Stimulated activated memory B cell treated with anti-CD40 and anti-IgM and Interleukin-4, amounts not matched to agents 10 μg/mL and 1 μg/mL and 100 μg/mL, for 72 hours (primary cell): ENCODE results near the gene OXSR1.

Experiments used
- ATAC-seq: fragments of 150-1000 bp; cut with Tn5 transposase; 2 replicates; pipeline ENCODE4 v1.10.0; 2021
- H3K27ac Mint-ChIP-seq: one replicate; pipeline ENCODE4 v1.8.0; 2022; ENCODE audit warnings: mild to moderate bottlenecking, mixed read lengths
- H3K27me3 Mint-ChIP-seq: one replicate; pipeline ENCODE4 v1.8.0; 2022; ENCODE audit warnings: mixed read lengths
- H3K36me3 Mint-ChIP-seq: one replicate; pipeline ENCODE4 v1.8.0; 2022; ENCODE audit warnings: mixed read lengths
- H3K4me1 Mint-ChIP-seq: one replicate; pipeline ENCODE4 v1.8.0; 2022; ENCODE audit warnings: mixed read lengths
- H3K4me3 Mint-ChIP-seq: one replicate; pipeline ENCODE4 v1.8.0; 2022; ENCODE audit warnings: mild to moderate bottlenecking, moderate library complexity, mixed read lengths
- H3K9me3 Mint-ChIP-seq: one replicate; pipeline ENCODE4 v1.8.0; 2022; ENCODE audit warnings: mixed read lengths

OXSR1 gene

DNA sequence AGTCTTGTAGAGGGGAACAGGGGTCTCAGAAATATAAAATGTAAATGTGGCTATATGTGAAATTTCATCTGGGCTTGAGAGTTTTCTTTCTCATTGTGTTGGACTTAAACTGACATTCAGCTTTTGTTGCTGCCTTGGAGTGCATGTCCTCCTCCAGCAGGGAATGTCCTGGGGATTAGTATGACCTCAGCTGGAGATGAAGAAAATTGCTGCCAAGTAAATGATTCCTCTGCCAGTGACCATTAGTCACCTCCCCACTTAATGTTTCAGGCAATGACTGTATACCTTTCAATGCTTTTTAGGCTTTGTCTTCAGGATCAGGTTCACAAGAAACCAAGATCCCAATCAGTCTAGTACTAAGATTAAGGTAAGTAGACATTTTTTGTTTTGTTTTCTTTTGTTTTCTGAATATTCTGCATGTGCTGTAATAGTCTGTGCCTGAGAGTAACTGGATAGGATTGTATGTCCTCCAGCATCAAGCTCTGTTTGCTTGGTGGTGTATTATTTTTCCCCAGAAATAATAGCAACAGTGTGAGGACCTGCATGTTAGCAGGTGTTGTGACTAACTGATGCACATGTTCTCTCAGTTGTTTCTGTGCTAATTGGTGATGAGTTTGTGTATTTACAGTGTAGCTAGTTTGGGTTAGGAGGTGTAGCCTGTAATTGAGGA lies 82.2 kb downstream of the OXSR1 start:
- Mint-ChIP-seq H3K4me3 (no peak overlapping the region), H3K27me3 (no peaks in the 10 kb centered on the region), H3K9me3 (no peaks in the 10 kb centered on the region), H3K27ac (no peak overlapping the region), H3K36me3 (peaks cover 66% of the 10 kb centered on the region), H3K4me1 (no peaks in the 10 kb centered on the region)
- ATAC-seq: no peak

DNA sequence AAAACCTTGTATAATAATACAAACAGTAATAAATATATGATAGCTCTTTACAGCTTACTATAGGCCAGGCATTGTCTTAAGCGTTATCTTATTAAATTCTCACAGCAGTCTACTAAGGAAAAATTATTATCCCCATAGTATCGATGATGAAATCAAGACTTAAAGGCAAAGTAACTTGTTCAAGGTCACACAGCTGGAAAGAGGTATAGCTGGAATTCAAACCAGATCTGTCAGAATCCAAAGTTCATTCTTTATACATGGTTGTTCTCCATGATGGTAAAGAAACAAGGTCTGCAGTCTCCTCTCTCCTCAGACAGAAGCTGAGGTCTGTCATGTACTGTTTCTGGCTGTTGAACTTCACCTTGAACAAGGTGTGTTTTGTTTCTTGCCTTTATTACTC lies 84.9 kb downstream of the OXSR1 start:
- no peak overlapping the region for H3K27ac Mint-ChIP-seq
- H3K36me3 Mint-ChIP-seq: peaks cover 73% of the 10 kb centered on the region
- no peaks in the 10 kb centered on the region for H3K9me3 Mint-ChIP-seq
- H3K4me1 Mint-ChIP-seq: no peaks in the 10 kb centered on the region
- no peak overlapping the region for H3K4me3 Mint-ChIP-seq
- no peak for ATAC-seq
- H3K27me3 Mint-ChIP-seq: no peaks in the 10 kb centered on the region

DNA sequence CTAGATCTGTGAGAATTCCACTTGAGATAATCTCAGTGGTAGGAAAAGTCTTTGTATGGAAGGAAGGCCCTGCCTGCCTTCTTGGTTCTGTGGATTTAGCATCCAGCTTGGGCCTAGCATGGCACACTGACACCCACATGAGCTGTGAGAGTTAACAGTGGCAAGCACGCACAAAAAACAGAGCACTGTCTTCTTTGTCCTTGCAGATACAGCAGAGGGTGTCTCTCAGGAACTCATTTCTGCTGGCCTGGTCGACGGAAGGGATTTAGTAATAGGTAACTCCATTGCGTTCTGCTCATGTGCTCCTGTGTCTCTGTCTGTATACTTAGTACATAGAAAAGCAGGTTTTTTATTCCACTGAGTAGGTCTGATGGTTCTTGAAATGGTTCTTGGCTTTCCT lies 85.9 kb downstream of the OXSR1 start:
- peaks cover 72% of the 10 kb centered on the region for H3K36me3 Mint-ChIP-seq
- no peaks in the 10 kb centered on the region for H3K4me1 Mint-ChIP-seq
- H3K27ac Mint-ChIP-seq: no peak overlapping the region
- no peaks in the 10 kb centered on the region for H3K27me3 Mint-ChIP-seq
- H3K4me3 Mint-ChIP-seq: no peak overlapping the region
- H3K9me3 Mint-ChIP-seq: no peaks in the 10 kb centered on the region
- no peak for ATAC-seq

DNA sequence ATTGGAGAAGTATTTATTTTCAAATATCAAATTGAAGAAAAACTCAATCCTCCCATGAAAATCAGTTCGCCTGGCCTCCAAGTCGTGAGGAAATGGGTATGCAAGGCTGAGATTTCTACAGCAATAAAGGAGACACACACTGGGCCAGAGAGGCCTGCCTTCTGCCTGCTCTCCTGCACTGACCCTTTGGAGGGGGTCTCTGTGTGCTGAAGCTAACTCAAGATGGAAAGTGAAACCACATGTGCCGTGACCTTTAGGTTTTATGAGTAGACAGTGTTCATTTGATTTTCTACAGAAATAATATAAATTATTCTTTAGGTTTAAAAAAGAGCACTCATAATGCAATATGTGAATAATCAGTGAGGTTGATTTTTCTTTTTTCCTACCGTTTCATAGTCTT lies 88.4 kb downstream of the OXSR1 start:
- ATAC-seq: no peak
- Mint-ChIP-seq H3K36me3 (peaks cover 58% of the 10 kb centered on the region), H3K27ac (no peak overlapping the region), H3K9me3 (no peaks in the 10 kb centered on the region), H3K4me1 (peaks cover 6% of the 10 kb centered on the region), H3K27me3 (no peaks in the 10 kb centered on the region), H3K4me3 (no peak overlapping the region)

DNA sequence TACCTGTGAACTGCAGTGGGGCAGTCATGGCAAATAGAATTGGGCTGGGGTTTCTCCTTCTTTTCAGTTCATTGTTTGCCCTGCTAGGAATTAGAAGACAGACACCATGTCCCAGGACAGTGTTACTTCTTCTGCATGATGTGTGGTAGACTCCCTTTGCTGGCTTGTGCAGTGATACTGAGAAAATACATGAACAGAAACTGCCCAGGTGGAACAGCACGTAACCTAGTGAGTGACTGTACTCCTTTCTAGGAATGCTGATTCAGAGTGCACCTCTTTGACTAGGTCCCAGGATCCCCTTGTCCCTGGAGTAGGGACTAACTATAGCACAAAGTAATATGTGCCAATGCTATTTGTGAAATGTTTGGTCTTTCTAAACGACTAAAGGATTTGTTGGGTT lies 89.5 kb downstream of the OXSR1 start:
- no peaks in the 10 kb centered on the region for H3K9me3 Mint-ChIP-seq
- H3K4me3 Mint-ChIP-seq: no peak overlapping the region
- ATAC-seq: no peak
- H3K36me3 Mint-ChIP-seq: peaks cover 52% of the 10 kb centered on the region
- no peaks in the 10 kb centered on the region for H3K27me3 Mint-ChIP-seq
- H3K4me1 Mint-ChIP-seq: peaks cover 6% of the 10 kb centered on the region
- no peak overlapping the region for H3K27ac Mint-ChIP-seq

DNA sequence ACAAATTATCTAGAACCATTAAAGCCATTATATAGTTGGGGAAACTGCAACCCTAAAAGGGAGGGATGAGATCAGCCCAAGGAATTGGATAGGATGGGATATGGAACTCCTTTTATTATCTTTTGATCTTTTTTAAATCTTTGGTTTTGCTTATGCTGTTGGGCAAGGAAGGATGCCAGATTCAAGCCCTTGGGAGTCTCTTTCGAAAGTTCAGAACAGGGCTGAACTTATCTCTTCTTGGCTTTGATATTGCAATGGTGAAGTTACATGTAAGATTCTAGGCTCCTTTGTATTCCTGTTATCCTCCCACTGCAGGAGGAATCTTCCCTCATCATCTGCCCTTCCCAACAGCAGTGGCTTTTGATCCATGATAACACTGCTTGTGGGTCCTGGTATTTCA lies 90.3 kb downstream of the OXSR1 start:
- Mint-ChIP-seq H3K36me3 (peaks cover 57% of the 10 kb centered on the region), H3K4me3 (no peak overlapping the region), H3K27me3 (no peaks in the 10 kb centered on the region), H3K27ac (no peak overlapping the region), H3K9me3 (no peaks in the 10 kb centered on the region), H3K4me1 (peaks cover 6% of the 10 kb centered on the region)
- ATAC-seq: no peak

DNA sequence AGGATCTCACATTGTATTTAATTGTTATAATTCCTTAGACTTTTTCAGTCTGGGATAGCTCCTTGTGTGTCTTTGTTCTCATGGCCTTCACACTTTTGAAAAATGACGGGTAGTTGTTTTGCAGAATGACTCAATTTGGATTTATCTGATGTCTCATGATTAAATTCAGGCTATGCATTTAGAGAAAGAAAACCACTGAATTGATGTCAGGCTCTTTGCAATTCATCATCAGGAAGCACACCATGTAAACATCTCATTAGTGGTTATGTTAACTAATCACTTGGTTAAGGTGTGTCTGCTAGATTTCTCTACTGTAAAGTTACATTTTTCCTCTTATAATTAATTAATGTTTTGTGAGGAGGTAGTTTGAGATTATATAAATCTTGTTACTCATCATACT lies 92.2 kb downstream of the OXSR1 start:
- Mint-ChIP-seq H3K4me1 (peaks cover 6% of the 10 kb centered on the region), H3K4me3 (no peak overlapping the region), H3K36me3 (peaks cover 46% of the 10 kb centered on the region), H3K9me3 (no peaks in the 10 kb centered on the region), H3K27ac (no peak overlapping the region), H3K27me3 (no peaks in the 10 kb centered on the region)
- no peak for ATAC-seq

DNA sequence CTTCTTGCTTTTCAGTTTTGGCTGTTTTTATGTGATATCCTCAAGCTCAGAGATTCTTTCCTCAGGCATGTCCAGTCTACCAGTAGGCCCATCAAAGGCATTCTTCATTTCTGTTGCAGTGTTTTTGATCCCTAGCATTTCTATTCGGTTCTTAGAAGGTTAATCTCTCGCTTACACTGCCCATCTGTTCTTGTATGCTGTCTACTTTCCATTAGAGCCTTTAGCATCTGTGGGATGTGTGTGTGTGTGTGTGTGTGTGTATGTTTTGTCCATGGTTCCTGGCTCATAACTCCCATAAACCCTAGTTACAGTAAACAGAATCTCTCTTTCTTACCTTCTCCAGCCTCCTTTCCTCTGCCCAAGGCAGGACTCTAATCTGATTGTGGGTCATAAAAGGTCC lies 95.1 kb downstream of the OXSR1 start:
- Mint-ChIP-seq H3K4me1 (peaks cover 6% of the 10 kb centered on the region), H3K27me3 (no peaks in the 10 kb centered on the region), H3K9me3 (no peaks in the 10 kb centered on the region), H3K27ac (no peak overlapping the region), H3K4me3 (no peak overlapping the region), H3K36me3 (peaks cover 18% of the 10 kb centered on the region)
- no peak for ATAC-seq

DNA sequence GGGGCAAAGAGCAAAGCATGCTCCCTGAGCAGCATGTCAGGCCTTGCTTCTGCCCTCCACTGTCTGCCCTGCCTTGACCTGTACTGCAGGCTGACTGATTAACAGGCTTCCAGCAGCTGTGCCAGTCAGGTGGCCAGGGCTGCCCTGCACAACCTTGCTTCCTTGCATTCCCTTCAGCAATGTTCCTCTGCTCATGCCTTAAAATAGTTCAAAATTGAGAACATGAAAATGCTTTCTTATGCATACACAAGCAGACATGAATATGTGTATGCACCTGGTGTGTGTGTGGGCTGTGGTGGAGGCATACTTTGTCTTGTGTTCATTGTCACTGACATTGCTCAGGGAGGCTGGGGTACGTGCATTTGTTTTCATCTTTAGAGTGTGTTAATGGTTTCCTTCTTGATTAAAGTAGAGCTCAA lies 99.0 kb downstream of the OXSR1 start:
- no peaks in the 10 kb centered on the region for H3K9me3 Mint-ChIP-seq
- no peak for ATAC-seq
- no peak overlapping the region for H3K4me3 Mint-ChIP-seq
- no peak overlapping the region for H3K27ac Mint-ChIP-seq
- H3K36me3 Mint-ChIP-seq: peaks cover 20% of the 10 kb centered on the region
- H3K4me1 Mint-ChIP-seq: peaks cover 19% of the 10 kb centered on the region
- no peaks in the 10 kb centered on the region for H3K27me3 Mint-ChIP-seq

DNA sequence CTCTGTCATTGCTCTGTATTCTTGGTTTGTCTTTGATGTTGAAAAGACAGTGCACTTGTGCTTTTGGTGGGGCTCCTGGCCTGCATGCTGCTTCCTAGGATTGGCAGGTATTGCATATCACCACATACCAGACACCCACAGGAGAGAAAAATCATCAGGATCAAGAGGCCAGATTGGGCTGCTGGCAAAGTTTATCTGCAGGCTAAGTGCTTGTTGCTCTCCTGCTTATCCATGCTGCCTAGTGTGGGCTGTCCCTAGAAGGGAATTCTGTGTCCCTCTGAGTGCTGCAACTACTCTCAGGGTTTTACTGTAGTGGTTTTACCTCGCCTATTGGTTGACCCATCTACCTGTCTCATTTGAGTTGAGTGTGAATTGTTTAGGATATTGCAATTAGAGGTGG lies 99.4 kb downstream of the OXSR1 start:
- Mint-ChIP-seq H3K27ac (no peak overlapping the region), H3K27me3 (no peaks in the 10 kb centered on the region)
- ATAC-seq: no peak

DNA sequence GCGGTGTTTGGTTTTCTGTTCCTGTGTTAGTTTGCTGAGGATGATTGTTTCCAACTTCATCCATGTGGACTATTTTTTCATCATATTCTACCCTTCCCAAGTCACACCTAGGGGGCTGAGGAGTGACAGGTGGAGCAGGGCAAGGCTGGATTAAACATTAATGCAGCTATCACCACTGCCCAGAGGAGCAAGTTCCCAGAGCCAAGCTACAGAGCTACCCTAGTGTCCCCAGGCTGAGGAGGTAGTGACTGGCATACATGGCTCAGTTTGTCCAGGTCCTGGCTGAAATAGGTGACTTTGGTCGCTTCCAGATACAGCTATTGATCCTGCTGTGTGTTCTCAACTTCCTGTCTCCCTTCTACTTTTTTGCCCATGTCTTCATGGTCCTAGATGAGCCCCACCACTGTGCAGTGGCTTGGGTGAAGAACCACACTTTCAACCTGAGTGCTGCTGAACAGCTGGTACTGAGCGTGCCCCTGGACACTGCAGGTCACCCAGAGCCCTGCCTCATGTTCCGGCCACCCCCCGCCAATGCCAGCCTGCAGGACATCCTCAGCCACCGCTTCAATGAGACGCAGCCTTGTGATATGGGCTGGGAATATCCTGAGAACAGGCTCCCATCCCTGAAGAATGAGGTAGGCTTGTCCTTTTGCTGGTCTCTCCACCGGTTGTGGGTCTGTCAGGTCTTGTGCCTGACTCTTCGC lies 100.4 kb downstream of the OXSR1 start, which contains the start of gene SLC22A13:
Gene SLC22A13 (plus strand): TSS at position 209 of the 704 bp plus-strand sequence. CDS start 49 bp downstream, at position 258.
- Mint-ChIP-seq H3K36me3 (peaks cover 11% of the 10 kb centered on the region), H3K4me1 (peaks cover 19% of the 10 kb centered on the region), H3K4me3 (no peak within 1 kb of the TSS), H3K9me3 (no peaks in the 10 kb centered on the region), H3K27me3 (no peaks in the 10 kb centered on the region), H3K27ac (no peak within 1 kb of the TSS)
- ATAC-seq: no peak

More for the DNA sequence above, 99.4 kb downstream of the OXSR1 start:
- Mint-ChIP-seq H3K4me1 (peaks cover 19% of the 10 kb centered on the region), H3K4me3 (no peak overlapping the region), H3K36me3 (peaks cover 16% of the 10 kb centered on the region), H3K9me3 (no peaks in the 10 kb centered on the region)

DNA sequence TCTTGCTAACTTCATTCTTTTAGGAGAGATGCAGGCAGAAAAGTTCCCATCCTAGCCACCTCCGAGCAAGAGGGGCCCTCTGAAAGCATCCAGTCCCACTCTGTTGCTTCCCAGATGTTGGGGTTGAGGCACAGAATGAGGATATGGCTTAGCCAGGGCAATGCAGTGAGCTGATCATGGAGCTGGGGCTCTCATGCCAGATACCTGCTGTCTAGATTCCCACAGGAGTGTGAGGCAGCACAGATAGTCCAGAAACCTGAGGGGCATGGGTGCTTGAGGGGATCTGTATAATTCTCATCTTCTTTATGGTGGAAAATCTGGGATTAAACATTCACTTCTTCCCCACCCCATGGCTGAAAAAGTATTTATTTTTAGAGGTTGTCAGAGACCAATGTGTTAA lies 101.5 kb downstream of the OXSR1 start:
- Mint-ChIP-seq H3K27me3 (no peaks in the 10 kb centered on the region), H3K36me3 (peaks cover 12% of the 10 kb centered on the region), H3K4me1 (peaks cover 19% of the 10 kb centered on the region), H3K9me3 (no peaks in the 10 kb centered on the region), H3K27ac (no peak overlapping the region), H3K4me3 (no peak overlapping the region)
- ATAC-seq: no peak

DNA sequence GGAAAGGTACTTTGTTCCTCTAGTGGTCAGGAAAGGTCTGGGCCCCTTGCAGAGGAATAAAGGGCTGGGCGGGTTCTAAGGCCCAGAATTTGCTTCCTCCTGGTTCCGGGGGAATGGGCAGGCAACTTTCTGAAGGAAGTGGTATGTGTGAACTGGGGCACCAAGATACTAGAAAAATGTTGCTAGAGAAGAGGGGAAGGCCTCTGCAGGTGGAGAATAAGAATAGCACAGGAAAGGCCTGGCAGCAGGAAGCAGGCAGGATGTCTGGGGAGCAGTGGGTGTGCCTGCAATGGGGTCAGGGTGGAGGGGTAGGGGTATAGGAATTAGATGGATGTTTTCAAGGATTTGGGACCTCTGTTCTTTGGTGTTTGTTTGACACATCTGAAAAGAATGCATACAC lies 102.3 kb downstream of the OXSR1 start:
- Mint-ChIP-seq H3K27me3 (no peaks in the 10 kb centered on the region), H3K4me1 (peaks cover 19% of the 10 kb centered on the region), H3K27ac (peak overlapping the region; percentile 10), H3K9me3 (no peaks in the 10 kb centered on the region), H3K4me3 (no peak overlapping the region), H3K36me3 (peaks cover 12% of the 10 kb centered on the region)
- no peak for ATAC-seq

DNA sequence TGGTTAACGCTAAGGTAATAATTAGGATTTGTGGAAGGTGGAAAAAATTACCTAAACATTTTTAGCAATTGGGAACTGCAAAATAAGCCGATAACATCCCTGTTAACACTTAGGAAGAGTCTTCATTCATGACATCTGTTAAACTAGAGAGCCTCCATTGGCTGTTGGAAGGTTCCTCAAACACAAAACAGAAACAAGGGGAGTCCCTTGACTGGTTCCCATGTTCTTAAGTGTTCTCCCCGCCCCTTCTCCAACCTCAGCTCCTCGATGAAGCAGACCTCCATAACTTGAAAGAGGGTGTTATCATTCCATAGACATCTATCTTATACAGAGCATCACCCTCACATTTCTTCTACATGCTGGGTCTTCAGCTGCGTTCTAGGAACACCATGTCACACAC lies 102.8 kb downstream of the OXSR1 start:
- no peak for ATAC-seq
- Mint-ChIP-seq H3K9me3 (no peaks in the 10 kb centered on the region), H3K4me3 (no peak overlapping the region), H3K27ac (peak overlapping the region; percentile 10), H3K27me3 (no peaks in the 10 kb centered on the region), H3K4me1 (peaks cover 19% of the 10 kb centered on the region), H3K36me3 (peaks cover 12% of the 10 kb centered on the region)

DNA sequence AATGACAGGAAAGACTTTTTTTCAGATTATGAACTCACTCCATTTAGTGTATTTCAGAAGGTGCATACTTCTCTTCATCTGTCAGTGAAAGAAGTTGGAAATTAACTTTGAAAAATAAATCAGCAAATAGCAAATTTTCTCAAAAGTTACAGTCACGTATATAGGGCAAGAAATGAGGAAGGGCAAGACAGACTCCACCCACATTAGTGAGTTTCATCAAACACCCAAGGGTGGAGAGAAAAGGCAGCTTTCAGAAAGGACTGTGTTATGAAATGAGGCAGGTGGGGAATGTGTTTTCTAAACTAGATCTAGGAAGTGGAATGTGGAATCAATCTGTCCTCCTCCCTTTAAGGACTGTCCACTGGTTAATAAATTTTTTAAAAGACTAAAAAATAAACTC lies 103.2 kb downstream of the OXSR1 start:
- Mint-ChIP-seq H3K9me3 (peaks cover 2% of the 10 kb centered on the region), H3K27me3 (no peaks in the 10 kb centered on the region), H3K4me3 (no peak overlapping the region), H3K36me3 (peaks cover 12% of the 10 kb centered on the region), H3K4me1 (peaks cover 19% of the 10 kb centered on the region), H3K27ac (peak overlapping the region; percentile 3)
- ATAC-seq: peak; percentile 63

DNA sequence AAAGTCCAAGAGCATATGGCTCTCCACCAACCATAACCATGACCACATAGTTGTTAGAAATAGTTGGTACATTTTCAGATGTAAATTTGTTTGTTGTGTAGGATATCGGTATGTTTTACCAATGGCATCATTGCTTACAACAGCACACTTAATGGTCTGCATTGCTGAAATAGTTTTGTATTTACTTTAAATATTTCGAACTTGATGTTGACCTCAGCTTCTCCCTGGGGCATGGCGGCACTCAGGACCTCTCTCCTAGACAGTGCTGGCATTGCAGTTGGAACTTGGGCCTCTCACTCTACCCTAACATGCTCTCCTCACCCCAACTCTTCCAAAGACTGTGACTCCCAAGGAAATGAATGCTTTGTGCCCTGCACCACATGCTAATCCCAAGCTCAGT lies 105.3 kb downstream of the OXSR1 start:
- no peak overlapping the region for H3K27ac Mint-ChIP-seq
- H3K36me3 Mint-ChIP-seq: peaks cover 19% of the 10 kb centered on the region
- peaks cover 2% of the 10 kb centered on the region for H3K9me3 Mint-ChIP-seq
- no peaks in the 10 kb centered on the region for H3K27me3 Mint-ChIP-seq
- H3K4me1 Mint-ChIP-seq: peaks cover 19% of the 10 kb centered on the region
- H3K4me3 Mint-ChIP-seq: no peak overlapping the region
- ATAC-seq: no peak
